Keratinocyte (primary cell): ENCODE results near the gene KLK8. TPM values are rescaled to one million over a fixed set of nuclear protein-coding genes. Genes with fewer than 3 reads are reported as not detected.

Source experiments
- DNase-seq: peaks from one replicate; pipeline ENCODE4 v3.0.0-alpha.2; 2011; ENCODE audit warnings: low read depth, missing footprints, low spot score
- FAIRE-seq: peaks from 2 replicates; lab custom pipeline; 2011; peaks lifted over from hg19 to GRCh38; lab: Jason Lieb, UNC
- H2AFZ ChIP-seq: 2 replicates; pipeline ENCODE4 v1.6.0; 2012; ENCODE audit warnings: low read length, control low read depth, inconsistent platforms; ENCODE audit not compliant: control insufficient read depth
- H3K27ac ChIP-seq: 2 replicates; pipeline ENCODE4 v1.5.1; 2011; ENCODE audit warnings: low read length; ENCODE audit not compliant: control insufficient read depth, insufficient read depth
- H3K27me3 ChIP-seq: 3 replicates; pipeline ENCODE4 v1.6.0; 2011; ENCODE audit warnings: low read length; ENCODE audit not compliant: control insufficient read depth, insufficient read depth; ENCODE audit errors: extremely low read depth
- H3K36me3 ChIP-seq, 2 experiments: 2 replicates in 1 of 2; 3 replicates in 1 of 2; pipeline ENCODE4 v1.5.1; 2011; ENCODE audit warnings: low read length in 2 of 2, mild to moderate bottlenecking in 1 of 2; ENCODE audit not compliant: control insufficient read depth in 2 of 2, insufficient read depth in 2 of 2; ENCODE audit errors: extremely low read depth in 1 of 2
- H3K4me1 ChIP-seq: 3 replicates; pipeline ENCODE4 v1.5.1; 2011; ENCODE audit warnings: low read length; ENCODE audit not compliant: control insufficient read depth, insufficient read depth; ENCODE audit errors: extremely low read depth
- H3K4me2 ChIP-seq: 3 replicates; pipeline ENCODE4 v1.6.0; 2011; ENCODE audit warnings: low read depth, low read length; ENCODE audit not compliant: control insufficient read depth, insufficient read depth; ENCODE audit errors: extremely low read depth
- H3K4me3 ChIP-seq, 3 experiments: fragments of 200-600 bp in 1 of 3; sonication (generic) in 1 of 3; 2 replicates in 2 of 3; 3 replicates in 1 of 3; pipeline ENCODE4 v1.5.1; 2011 to 2016; ENCODE audit warnings: low read length in 3 of 3, mild to moderate bottlenecking in 3 of 3, control low read depth in 2 of 3, inconsistent platforms in 1 of 3, low read depth in 1 of 3, mixed read lengths in 1 of 3, mixed run types in 1 of 3, moderate library complexity in 1 of 3; ENCODE audit not compliant: control insufficient read depth in 2 of 3, insufficient read depth in 2 of 3; ENCODE audit errors: extremely low read depth in 1 of 3
- H3K79me2 ChIP-seq: 2 replicates; pipeline ENCODE4 v1.6.0; 2012; ENCODE audit warnings: low read length; ENCODE audit not compliant: control insufficient read depth, insufficient read depth
- H3K9ac ChIP-seq: 3 replicates; pipeline ENCODE4 v1.6.0; 2011; ENCODE audit warnings: low read length; ENCODE audit not compliant: control insufficient read depth, insufficient read depth; ENCODE audit errors: extremely low read depth
- H3K9me1 ChIP-seq: 3 replicates; pipeline ENCODE4 v1.6.0; 2011; ENCODE audit warnings: low read length; ENCODE audit not compliant: control insufficient read depth, insufficient read depth; ENCODE audit errors: extremely low read depth
- H3K9me3 ChIP-seq: 2 replicates; pipeline ENCODE4 v1.5.1; 2012; ENCODE audit warnings: low read depth, low read length; ENCODE audit not compliant: control insufficient read depth
- H4K20me1 ChIP-seq: 3 replicates; pipeline ENCODE4 v1.6.0; 2011; ENCODE audit warnings: low read length; ENCODE audit not compliant: control insufficient read depth, insufficient read depth; ENCODE audit errors: extremely low read depth
- CTCF ChIP-seq, 3 experiments: IDR thresholded peaks in 1 of 3; conservative IDR thresholded peaks in 1 of 3; optimal IDR thresholded peaks in 1 of 3; 2 replicates in 2 of 3; 3 replicates in 1 of 3; pipeline versions ENCODE3 to v1.5.1; 2011; ENCODE audit warnings: low read length in 3 of 3, mild to moderate bottlenecking in 3 of 3, moderate library complexity in 2 of 3, control low read depth in 1 of 3, inconsistent platforms in 1 of 3; ENCODE audit not compliant: insufficient read depth in 2 of 3; ENCODE audit errors: extremely low read depth in 1 of 3
- EZH2 ChIP-seq: IDR thresholded peaks from one replicate; pipeline ENCODE4 v1.6.1; 2012; ENCODE audit warnings: inconsistent platforms, mild to moderate bottlenecking, low read length, moderate library complexity
- dilution Hi-C: fragments of 300-500 bp; cut with MboI; formaldehyde crosslinking; loops from one replicate; pipeline ENCODE4 v1.7.0; 2020; ENCODE audit warnings: low sequenced_read_pairs; ENCODE audit not compliant: extremely low pct_ligation_motif_present
- polyA plus RNA-seq, 5 experiments: library from polyadenylated mRNA; depleted of rRNA in 3 of 5; stranded (reverse) in 3 of 5; stranded (forward) in 1 of 5; unstranded in 1 of 5; fragments of >200 nt; gene quantifications; 1 replicate in 1 of 5; 2 replicates in 3 of 5; 3 replicates in 1 of 5; pipeline versions ENCODE4 v1.2.1 to v1.2.3, GENCODE V29; 2011 to 2012; ENCODE audit warnings: missing spikeins in 2 of 5, low read depth in 1 of 5, low replicate concordance in 1 of 5

KLK8 gene
- polyA plus RNA-seq, 1 donor (not counting 4 experiments of a cell fraction or from before 2014, with no cell fraction given): 118 TPM

GRCh38 chr19:51005248-51005647 is 3.8 kb upstream of the KLK8 start:
- no peak for TF ChIP-seq CTCF (optimal IDR thresholded peaks at IDR 0.05 in 1 of 3, IDR thresholded peaks at IDR 0.05 in 1 of 3, conservative IDR thresholded peaks at IDR 0.05 in 1 of 3; ENCODE audit: extremely low read depth in 1 of 3, insufficient read depth in 2 of 3, low read length in 3 of 3)
- Histone ChIP-seq H3K36me3 (no peaks in the 10 kb centered on the region), H3K9me3 (no peaks in the 10 kb centered on the region), H3K27me3 (no peaks in the 10 kb centered on the region), H2AFZ (no peak overlapping the region), H3K4me3 (no peak overlapping the region), H3K4me2 (no peak overlapping the region), H4K20me1 (no peaks in the 10 kb centered on the region), H3K4me1 (peaks cover 44% of the 10 kb centered on the region), H3K79me2 (peaks cover 7% of the 10 kb centered on the region), H3K9me1 (no peaks in the 10 kb centered on the region), H3K9ac (no peak overlapping the region), H3K27ac (no peak overlapping the region)
- no peak for DNase-seq
- dilution Hi-C loops: no loop called here
- no peak for FAIRE-seq

- no peak overlapping the region for H3K4me3 ChIP-seq
- H3K9me3 ChIP-seq: no peaks in the 10 kb centered on the region
- H2AFZ ChIP-seq: no peak overlapping the region
- FAIRE-seq (no peak), DNase-seq (no peak)
- dilution Hi-C loops: no loop called here
- H3K79me2 ChIP-seq: peaks cover 14% of the 10 kb centered on the region
- TF ChIP-seq EZH2: no peak
- no peak for TF ChIP-seq CTCF (optimal IDR thresholded peaks at IDR 0.05 in 1 of 3, IDR thresholded peaks at IDR 0.05 in 1 of 3, conservative IDR thresholded peaks at IDR 0.05 in 1 of 3; ENCODE audit: extremely low read depth in 1 of 3, insufficient read depth in 2 of 3, low read length in 3 of 3)
- H4K20me1 ChIP-seq: no peaks in the 10 kb centered on the region
- peaks cover 0 to 6% of the 10 kb centered on the region in 2 experiments for H3K36me3 ChIP-seq
- H3K4me1 ChIP-seq: peaks cover 42% of the 10 kb centered on the region
- no peaks in the 10 kb centered on the region for H3K9me1 ChIP-seq
- H3K9ac ChIP-seq: no peak overlapping the region
- no peak overlapping the region for H3K4me2 ChIP-seq
- H3K27ac ChIP-seq: no peak overlapping the region
- no peaks in the 10 kb centered on the region for H3K27me3 ChIP-seq
Measured at GRCh38 chr19:51003316-51003715, 1.9 kb upstream of the KLK8 start.
